Chondrocyte (in vitro differentiated cells): ENCODE measurements around the gene ARL8B. TPM values are rescaled to one million over a fixed set of nuclear protein-coding genes. Genes with fewer than 3 reads are reported as not detected.

Experiments
- DNase-seq: peaks from one replicate; pipeline ENCODE4 v3.0.0; 2021; ENCODE audit warnings: mixed read lengths, low spot score
- H3K27ac Mint-ChIP-seq: one replicate; pipeline ENCODE4 v1.8.0; 2021; ENCODE audit warnings: mild to moderate bottlenecking, moderate library complexity, mixed read lengths; ENCODE audit not compliant: unreplicated experiment
- H3K27me3 Mint-ChIP-seq: 2 replicates; pipeline ENCODE4 v1.8.0; 2021; ENCODE audit warnings: low read depth, mixed read lengths
- H3K36me3 Mint-ChIP-seq: 2 replicates; pipeline ENCODE4 v1.8.0; 2021; ENCODE audit warnings: low read depth, mixed read lengths
- H3K4me1 Mint-ChIP-seq: 2 replicates; pipeline ENCODE4 v1.8.0; 2021; ENCODE audit warnings: low read depth, mild to moderate bottlenecking, mixed read lengths
- H3K4me3 Mint-ChIP-seq: one replicate; pipeline ENCODE4 v1.8.0; 2021; ENCODE audit warnings: mild to moderate bottlenecking, moderate library complexity, mixed read lengths; ENCODE audit not compliant: unreplicated experiment
- H3K9me3 Mint-ChIP-seq: 2 replicates; pipeline ENCODE4 v1.8.0; 2021; ENCODE audit warnings: low read depth, mixed read lengths
- CTCF ChIP-seq: fragments of 200-600 bp; sonication (generic); IDR thresholded peaks from 2 replicates; pipeline ENCODE4 v1.5.0; 2021; ENCODE audit warnings: antibody characterized with exemption, mild to moderate bottlenecking, moderate library complexity
- total RNA-seq: library from RNA; stranded (reverse); gene quantifications from 3 replicates; pipeline ENCODE4 v1.2.1, GENCODE V29; 2021

Gene ARL8B
- total RNA-seq, 1 donor from 2014 or later = 65.8 TPM

DNA sequence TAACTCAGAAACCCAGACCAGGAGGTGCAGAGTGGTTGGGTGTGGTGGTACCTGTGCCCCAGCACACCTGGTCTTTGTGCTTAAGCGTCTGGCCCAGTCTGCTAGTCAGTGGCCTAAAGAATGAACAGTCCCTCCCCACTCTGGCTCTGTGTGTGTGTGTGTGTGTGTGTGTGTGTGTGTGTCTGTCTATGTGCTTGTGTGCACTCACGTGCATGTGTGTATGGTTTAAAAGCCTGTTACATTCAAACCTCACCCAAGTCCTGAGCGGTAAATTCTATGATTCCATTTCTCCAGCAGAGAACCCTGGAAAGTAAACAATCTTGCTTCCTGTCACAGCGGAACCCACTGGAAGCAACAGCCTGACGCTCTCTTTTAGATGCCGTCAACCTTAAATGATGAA, 99.6 kb downstream of the ARL8B start:
- no peak overlapping the region for H3K4me3 Mint-ChIP-seq
- no peak overlapping the region for H3K27ac Mint-ChIP-seq
- DNase-seq = no peak
- TF ChIP-seq CTCF = no peak
- peaks cover 12% of the 10 kb centered on the region for H3K4me1 Mint-ChIP-seq
- H3K36me3 Mint-ChIP-seq = peaks cover 15% of the 10 kb centered on the region
- no peaks in the 10 kb centered on the region for H3K9me3 Mint-ChIP-seq
- no peaks in the 10 kb centered on the region for H3K27me3 Mint-ChIP-seq

GRCh38 chr3:5222283-5223005, 100.4 kb downstream of the ARL8B start:
- TF ChIP-seq CTCF = no peak
- peaks cover 12% of the 10 kb centered on the region for H3K4me1 Mint-ChIP-seq
- no peak overlapping the region for H3K27ac Mint-ChIP-seq
- no peak for DNase-seq
- peaks cover under 1% of the 10 kb centered on the region for H3K27me3 Mint-ChIP-seq
- H3K9me3 Mint-ChIP-seq = no peaks in the 10 kb centered on the region
- peaks cover 9% of the 10 kb centered on the region for H3K36me3 Mint-ChIP-seq
- no peak overlapping the region for H3K4me3 Mint-ChIP-seq

GRCh38 chr3:5226783-5227182, 104.7 kb downstream of the ARL8B start:
- DNase-seq = no peak

DNA sequence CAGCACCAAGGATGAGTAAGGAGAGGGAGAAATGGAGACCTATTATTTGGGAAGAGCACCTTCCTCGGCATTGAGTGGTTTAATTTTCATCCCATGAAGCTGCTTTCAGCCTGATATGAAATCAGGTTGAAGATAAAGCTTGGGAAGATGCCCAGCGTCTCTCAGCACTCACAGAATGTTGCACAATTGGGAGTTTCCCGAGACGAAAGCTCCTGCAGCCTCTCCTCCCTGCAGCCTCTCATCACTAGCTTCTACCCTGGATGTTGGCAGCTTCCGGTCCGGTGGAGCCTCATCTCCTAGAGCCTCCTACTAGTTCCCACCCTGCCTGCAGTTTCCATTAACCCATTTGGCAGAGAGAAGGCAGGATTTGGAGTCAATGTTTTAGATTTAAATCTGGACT, 105.7 kb downstream of the ARL8B start:
- H3K36me3 Mint-ChIP-seq = no peaks in the 10 kb centered on the region
- no peak for DNase-seq
- H3K27ac Mint-ChIP-seq = no peak overlapping the region
- H3K4me1 Mint-ChIP-seq = no peaks in the 10 kb centered on the region
- no peak overlapping the region for H3K4me3 Mint-ChIP-seq
- no peak for TF ChIP-seq CTCF
- no peaks in the 10 kb centered on the region for H3K9me3 Mint-ChIP-seq
- H3K27me3 Mint-ChIP-seq = peaks cover 12% of the 10 kb centered on the region

More at GRCh38 chr3:5226783-5227182, 104.7 kb downstream of the ARL8B start:
- H3K27me3 Mint-ChIP-seq = peaks cover 12% of the 10 kb centered on the region
- peak; percentile 80 for TF ChIP-seq CTCF
- H3K4me3 Mint-ChIP-seq = no peak overlapping the region
- H3K9me3 Mint-ChIP-seq = no peaks in the 10 kb centered on the region
- no peak overlapping the region for H3K27ac Mint-ChIP-seq
- H3K4me1 Mint-ChIP-seq = no peaks in the 10 kb centered on the region
- H3K36me3 Mint-ChIP-seq = no peaks in the 10 kb centered on the region

DNA sequence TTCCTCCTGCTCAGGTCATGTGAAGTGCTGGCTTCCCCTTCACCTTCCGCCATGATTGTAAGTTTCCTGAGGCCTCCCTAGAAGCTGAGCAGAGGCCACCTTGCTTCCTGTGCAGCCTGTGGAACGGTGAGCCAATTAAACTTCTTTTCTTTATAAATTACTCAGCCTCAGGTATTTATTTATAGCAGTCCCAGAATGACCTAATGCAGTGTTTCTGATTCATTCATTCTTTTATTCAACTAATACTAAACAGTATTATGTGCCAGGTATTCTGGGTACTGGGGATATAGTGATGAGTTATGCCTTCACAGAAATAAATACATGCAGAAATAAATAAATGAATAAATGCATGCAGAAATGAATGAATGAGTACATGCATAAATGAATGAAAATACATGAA, 107.3 kb downstream of the ARL8B start:
- Mint-ChIP-seq H3K36me3 (no peaks in the 10 kb centered on the region), H3K9me3 (no peaks in the 10 kb centered on the region), H3K4me3 (no peak overlapping the region), H3K27ac (no peak overlapping the region), H3K4me1 (no peaks in the 10 kb centered on the region), H3K27me3 (peaks cover 12% of the 10 kb centered on the region)
- TF ChIP-seq CTCF = no peak
- DNase-seq = no peak

Other genes starting within 250 kb of the ARL8B start
- 53.8 to 75.5 TPM (median 66.4 TPM) in 3 replicates for gene BHLHE40, start 142.9 kb upstream of the ARL8B start, total RNA-seq
- gene EDEM1, start 65.4 kb downstream of the ARL8B start, total RNA-seq = 39.0 to 51.2 TPM (median 49.1 TPM) in 3 replicates